GM18502 (cell line): ENCODE measurements around the gene MATN1.

Source experiments
- ATAC-seq: cut with Tn5 transposase; IDR thresholded peaks from one replicate; pipeline ENCODE4 v1.9.1; 2021; ENCODE audit warnings: mild to moderate bottlenecking; ENCODE audit not compliant: unreplicated experiment, poor library complexity

The MATN1 gene

DNA sequence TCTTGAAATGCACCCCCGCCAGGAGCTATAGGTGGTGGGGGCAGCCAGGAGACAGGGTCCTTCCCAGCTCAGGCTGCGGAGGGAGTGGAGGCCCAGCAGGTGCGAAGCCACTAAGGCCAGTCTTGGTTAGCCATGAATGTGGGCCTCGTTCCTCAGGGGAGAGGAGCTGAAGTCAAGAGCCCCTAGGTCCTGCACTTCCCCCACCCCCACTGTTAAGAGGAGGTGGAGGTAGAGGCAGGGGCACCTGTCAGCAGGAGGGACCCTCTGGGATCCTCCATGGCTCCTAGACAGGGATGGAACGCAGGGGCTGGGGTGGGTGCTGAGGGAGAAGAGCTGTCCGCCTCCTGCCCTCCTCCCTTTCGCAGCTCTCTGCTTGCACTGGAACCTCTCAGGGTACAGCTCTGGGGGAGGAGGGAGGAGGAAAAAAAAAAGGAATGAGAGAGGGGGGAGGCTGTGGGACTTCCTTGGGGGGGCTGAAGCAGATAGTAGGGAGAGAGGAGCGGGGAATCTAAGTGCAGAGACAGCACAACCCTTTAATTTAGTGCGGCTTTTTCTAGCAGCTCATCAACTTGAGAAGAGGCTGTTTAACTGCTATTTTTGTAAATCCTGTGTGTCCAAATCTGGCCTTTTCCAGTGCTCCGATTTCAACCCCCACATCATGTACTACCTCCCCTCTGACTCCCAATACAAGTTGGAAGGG is 37.0 kb downstream of the MATN1 start:
- ATAC-seq: no peak

DNA sequence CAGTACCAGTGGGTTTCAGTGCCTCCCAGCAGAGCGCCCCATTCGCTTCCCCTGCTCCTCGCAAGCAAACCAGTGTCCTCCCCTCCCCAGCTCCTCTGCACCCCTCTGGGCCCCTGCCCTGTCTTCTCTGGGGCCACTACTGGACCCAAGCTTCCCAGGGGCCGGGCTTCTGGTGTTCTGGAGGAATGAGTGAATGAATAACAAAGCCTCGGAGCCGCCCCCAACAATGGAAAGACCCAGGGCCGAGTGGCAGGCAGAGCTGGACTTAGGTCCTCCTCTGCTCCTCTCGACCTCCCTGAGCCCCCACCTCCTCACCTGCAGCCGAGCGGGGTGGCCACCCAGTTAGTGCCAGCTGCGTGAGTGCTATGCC is 37.6 kb downstream of the MATN1 start:
- ATAC-seq: no peak

DNA sequence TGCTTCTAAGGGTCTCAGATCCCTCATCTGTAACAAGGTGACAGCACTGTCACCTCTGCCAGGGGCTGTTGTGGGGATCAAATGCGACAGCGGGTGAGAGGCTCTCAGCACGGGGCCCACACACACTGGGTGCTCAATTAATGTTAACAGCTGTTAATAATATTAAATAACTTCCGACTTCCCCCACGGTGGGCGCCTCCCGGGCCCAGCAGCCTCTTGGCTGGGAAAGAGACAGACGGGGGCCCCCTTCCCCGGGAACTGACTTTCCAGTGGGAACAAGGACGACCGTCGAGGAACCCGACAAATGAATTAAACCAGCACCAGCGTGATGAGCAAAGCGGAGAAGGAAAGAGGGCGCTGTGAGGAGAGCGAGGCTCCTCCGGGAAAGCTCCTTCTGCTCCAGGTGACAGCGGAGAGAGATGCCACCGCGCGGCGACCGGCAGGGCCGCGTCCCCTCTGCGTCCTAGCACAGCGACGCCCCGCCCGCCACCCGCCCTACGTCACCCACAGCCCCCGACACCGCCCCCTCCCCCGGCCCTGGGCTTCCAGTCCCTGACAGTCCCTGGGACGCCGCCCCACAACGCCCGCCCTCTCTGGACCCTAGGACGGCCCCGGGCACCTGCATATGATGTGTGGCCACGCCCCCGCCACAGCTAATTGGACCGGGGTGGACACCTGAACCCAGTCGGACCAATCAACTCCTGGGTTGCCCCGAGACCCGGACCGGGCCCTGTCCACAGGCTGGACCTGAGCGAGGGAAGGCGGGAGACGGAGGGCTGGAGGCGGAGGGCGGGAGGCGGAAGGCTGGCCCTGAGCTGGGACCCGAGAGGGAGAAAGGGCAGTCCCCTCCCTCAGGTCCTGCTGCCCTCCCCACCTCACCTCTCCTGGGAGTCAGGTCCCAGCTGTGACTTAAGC is 38.2 kb downstream of the MATN1 start:
- ATAC-seq: no peak

DNA sequence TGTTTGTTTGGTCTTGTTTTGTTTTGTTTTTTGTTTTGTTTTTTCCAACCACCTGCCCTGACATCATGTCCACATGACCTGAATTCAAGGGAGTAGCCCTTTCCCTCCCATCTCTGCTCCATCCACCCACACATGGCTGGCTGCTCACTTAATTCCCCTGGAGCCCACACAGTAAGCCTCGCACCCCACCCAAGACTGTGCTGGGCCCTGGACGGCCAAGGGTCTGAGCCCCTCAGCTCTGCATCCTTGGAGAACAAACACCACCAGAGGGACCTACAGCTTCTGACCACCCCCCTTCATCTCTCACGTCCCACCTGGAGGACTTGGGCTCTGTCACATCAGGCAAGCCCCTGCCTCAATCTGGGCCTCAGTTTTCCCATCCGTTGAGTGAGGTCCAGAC is 39.1 kb downstream of the MATN1 start:
- no peak for ATAC-seq

DNA sequence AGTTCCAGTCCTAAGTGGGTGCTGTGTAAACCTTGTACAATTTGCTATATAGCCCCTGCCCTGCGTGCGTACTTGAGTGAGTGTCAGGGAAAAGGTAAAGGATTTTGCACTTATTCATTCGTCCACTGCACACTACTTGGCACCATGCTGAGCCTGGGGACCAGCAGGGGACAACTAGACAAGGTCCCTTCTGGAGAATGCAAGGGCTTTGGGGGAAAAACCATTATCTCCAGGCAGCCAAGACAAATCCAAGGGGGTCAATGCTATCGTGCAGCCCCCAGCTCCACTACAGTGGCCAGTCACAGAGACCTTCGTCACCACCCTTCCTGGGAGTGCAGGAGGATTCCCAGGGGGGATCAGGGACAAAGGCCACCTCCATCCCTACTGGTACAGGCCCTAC is 39.7 kb downstream of the MATN1 start:
- no peak for ATAC-seq

DNA sequence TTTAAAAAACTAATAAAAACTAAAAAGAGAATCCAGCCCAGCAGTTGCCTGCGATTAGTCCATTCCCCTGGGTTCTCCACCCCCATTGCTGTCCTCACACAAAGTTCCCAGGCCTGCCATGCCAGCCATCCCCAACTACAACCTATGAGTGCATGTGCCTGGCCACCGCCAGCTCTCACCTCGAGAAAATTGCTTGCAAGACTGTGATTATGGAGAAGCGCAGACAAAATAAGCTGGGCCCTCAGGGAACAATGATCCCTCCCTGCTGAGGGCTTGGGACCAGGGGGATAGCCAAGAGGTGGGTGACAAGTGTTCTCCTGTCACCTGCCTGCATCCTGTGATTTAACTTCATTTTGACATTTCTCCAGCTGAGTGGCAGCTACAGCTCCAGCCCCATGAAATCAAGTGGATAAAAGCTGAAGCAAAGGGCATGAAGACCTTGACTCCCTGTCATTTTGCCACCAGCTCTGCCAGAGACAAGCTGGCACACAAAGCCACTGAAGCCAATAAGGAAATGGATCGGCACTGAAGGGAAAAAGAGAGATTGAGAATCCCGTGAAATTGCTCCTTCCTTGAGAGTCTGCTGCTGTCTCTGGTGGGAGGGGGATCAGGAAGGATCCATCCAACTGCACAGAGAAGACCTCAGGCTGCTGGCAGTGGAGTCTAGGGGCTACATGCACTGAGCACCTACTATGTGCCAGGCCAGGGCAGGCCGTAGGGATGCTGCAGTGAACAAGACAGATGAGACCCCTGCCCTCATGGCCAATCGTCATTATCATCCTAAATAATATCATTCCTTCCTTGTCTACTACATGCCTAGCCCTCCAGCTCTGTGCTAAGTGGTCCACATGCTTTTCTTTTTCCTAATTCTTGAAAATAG is 40.7 kb downstream of the MATN1 start:
- no peak for ATAC-seq

DNA sequence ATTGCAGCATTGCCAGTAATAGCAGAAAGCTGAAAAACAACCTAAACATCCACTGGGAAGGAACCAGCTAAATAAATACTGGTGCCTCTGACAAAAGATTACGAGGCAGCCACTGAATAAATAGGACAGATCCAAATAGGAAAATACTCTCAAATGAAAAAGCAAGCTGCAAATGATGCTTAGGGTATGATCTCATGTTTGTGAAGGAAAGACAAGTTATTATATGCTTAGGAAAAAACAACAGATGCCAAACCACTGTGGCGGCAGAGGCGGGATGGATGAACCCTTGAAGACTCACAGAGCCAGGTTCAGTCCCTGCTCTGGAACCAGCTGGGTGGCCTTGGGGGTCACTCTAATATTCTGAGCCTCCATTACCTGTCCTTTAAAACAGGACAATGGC is 41.6 kb downstream of the MATN1 start:
- no peak for ATAC-seq

DNA sequence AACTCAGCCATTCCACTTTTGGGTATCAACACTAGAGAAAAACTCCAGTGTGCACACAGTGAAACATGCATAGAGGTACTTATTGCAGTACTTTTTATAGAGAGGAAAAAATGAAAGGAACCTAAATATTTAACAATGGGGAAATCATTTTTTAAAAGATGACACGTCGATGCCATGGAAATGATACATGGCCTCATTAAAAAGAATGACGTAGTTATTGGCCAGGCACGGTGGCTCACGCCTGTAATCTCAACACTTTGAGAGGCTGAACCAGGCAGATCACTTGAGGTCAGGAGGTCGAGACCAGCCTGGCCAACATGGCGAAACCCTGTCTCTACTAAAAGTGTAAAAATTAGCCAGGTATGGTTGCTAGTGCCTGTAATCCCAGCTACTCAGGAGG is 42.5 kb downstream of the MATN1 start:
- no peak for ATAC-seq

DNA sequence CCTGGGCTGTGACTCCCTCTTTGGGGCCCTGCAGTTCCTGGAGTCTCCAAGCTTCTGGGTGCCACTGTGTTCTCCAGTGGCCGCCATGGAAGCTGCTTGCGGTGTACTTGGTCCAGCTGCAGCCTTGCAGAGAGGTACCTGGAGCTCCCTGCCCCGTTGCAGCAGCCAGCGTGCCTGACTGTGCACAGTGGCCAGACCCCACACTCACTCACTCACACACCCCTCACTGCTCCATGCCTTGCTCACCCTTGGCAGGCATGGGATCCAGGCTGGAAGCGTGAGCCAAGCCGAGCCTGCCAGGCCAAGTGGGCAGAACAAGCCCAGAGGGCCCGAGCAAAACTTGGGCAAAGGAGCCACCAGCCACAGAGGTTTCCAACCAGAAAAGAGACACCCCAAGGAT is 43.0 kb downstream of the MATN1 start:
- no peak for ATAC-seq

DNA sequence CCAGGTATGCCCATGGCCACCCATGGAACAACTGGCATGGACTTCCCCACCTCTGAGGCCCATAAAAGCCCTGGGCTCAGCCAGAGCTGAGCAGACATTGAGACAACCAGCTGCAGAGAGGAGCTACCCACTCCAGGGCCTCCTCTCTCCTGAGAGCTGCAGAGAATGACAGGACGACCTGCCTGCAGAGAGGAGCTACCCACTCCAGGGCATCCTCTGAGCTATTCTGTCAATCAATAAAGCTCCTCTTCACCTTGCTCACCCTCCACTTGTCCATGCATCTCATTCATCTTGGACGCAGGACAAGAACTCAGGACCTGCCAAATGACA is 43.4 kb downstream of the MATN1 start:
- no peak for ATAC-seq

DNA sequence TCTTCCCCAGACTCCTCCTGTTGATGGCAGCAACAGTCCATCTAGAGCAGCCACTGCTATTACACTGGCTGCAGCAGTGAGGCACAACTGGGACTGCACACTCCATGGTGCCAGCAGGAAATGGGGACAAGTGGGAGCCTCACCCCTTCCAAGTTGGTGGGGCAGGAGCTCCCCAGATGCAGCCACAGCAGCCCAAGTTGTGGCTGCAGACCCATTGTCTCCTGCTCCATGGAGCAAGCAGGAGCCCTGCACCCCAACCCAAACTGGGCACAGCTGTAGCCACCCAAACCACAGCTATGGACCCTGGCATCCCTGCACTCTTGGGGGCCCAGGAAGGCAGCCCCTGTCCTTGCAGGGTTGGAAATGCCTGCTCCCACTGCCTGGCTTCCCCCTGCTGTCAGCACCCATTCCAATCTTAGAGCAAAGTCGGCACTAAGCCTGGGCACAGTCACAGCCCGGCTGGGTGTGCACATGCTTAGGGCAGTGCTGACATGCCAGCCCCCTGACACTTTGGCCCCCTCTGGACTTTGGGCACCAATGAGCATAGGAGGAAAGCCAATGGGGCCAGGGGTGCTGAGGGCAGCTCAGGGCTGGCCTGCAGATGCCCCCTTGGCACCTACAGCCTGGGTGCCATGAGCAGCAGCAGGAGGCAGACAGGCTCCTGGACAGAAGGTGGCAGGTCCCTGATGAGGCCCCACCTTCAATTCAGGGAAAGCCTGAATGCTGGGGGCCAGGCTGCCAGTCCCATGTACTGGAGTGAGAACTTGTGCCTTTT is 44.0 kb downstream of the MATN1 start:
- no peak for ATAC-seq

DNA sequence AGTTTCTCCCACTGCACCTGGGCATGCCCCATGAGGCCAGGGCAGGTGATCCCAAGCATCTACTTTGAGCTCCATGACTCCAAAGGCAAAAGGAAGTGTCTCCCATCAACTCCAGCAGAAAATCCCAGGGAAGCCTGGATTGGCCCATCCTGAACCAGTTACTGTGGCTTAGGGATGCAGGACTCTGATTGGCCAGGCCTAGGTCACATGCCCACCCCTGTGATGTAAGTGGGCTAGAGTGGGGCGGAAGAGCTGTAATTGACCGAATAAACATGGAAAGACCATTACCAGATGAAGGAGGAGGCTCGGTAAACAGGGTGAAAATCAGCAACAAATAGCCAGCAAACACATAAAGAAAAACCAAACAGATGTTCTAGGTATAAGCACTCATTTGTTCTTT is 45.2 kb downstream of the MATN1 start:
- no peak for ATAC-seq

DNA sequence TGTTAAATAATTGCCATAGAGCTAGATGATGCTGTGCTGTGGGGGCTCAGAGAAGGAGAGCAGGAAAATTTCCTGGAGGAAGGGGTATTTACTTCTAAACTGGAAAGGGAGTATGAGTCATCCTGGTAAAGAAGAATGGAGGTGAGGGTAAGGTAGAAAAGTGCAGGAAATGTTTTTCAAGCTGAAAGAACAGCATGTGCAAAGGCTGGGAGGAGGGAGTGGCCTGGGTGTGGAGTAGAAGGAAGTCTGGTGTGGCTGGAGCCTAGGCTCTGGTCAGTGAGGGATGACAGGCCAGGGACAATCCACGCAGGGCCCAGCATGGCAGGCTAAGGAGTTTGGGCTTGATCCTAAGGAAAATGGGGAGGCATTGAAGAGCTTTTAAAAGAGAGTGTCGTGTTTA is 45.9 kb downstream of the MATN1 start:
- ATAC-seq: no peak

DNA sequence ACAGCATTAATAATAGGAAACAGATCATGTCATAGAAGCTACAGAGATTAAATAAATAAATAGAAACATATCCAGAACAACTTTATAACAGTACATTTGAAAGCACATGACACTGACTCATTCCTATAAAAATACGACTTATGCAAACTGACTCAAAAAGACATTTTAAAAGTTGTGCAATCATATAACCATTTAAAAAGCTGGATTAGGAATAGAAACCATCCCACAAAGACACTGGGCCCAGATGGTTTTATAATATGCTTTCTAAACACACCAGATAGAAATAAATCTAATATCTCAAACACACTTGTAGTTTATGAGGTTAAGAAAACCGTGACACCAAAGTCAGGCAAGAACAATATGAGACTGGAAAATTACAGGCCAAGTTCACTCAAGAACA is 47.6 kb downstream of the MATN1 start:
- ATAC-seq: no peak

DNA sequence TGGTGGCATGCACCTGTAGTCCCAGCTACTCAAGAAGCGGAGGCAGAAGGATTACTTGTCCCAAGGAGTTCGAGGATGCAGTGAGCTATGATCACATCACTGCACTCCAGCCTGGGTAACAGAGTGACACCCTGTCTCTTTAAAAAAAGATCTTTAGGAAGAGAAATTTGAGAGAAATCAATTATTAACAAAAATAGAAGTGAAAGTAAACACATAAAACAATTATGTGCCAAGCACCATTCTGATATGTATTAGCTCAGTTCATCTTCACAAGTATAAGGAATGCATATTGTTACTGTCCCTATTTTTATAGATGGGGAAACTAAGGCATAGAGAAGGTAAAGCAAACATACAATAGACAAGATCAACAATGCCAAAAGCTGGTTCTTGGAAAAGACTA is 48.1 kb downstream of the MATN1 start:
- ATAC-seq: no peak

DNA sequence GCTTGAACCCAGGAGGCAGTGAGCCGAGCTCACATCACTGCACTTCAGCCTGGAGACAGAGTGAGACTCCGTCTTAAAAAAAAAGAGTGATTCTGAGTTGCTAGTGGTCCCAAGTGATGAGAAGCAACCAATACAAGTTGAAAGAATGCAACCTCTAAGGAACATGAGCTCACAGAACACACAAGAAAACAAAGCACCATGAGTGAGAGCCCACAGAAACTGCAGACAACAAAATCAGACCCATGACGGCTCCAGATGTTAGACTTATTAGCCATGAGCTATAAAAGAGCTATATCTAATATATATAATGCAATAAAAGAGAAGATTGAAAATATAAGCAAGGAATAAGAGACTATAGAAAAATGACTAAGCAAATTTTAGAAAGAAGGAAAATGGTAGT is 50.0 kb downstream of the MATN1 start:
- no peak for ATAC-seq

DNA sequence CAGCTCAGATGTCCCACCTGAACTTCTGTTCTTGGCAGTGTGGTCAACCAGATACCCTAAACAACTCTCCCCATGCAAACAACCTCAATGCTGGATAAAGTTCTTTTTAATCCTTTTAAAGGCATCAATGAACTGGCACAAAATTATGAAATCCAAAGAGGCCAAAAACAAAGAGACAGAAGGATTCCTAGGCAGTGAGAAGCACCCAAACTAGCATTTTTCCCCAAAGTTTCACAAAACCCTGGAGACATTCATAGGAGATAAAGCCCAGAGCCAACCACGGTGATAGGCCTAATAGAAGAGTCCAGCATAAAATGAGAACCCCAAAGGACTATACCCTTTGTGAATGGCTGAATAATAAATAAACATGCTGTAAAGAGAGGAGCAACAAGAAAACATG is 50.7 kb downstream of the MATN1 start:
- no peak for ATAC-seq

DNA sequence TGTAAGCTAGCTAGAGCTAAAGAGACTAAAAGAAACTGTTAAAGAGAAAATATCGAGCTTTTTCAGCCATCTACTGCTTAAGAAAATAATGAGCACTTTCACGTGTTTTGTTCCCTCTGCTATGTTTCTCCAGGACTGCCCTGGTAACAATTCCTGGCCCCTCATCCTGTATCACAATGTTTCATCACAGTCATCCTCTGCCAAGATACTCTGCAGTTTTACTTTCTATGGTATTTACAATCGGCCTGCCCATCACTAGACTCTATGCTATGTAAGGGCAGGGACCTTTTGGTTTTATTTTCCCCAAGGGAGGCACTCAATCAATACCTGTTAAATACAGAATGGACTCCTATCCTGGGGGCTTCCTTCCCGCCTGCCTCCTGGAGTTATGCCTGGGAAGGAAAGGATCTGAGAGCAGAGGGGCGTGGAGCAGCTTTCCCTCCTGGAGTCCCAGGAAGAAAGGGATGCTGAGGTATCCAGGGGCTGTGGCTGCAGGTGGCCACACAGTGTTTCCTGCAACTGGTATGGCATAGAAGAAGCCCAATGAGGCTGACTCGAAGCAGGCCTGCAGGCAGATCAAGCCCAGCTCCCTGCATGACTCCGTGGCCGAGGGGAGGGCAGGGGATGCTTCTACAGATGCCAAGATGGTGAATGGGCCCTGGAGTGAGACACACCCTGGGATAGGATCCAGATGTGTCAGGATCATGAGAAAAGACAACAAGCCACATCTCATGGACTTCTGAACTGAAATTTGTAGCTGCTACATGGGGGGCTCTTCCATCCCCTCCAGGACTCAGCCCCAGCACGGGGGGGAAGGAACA is 52.9 kb downstream of the MATN1 start:
- ATAC-seq: no peak

DNA sequence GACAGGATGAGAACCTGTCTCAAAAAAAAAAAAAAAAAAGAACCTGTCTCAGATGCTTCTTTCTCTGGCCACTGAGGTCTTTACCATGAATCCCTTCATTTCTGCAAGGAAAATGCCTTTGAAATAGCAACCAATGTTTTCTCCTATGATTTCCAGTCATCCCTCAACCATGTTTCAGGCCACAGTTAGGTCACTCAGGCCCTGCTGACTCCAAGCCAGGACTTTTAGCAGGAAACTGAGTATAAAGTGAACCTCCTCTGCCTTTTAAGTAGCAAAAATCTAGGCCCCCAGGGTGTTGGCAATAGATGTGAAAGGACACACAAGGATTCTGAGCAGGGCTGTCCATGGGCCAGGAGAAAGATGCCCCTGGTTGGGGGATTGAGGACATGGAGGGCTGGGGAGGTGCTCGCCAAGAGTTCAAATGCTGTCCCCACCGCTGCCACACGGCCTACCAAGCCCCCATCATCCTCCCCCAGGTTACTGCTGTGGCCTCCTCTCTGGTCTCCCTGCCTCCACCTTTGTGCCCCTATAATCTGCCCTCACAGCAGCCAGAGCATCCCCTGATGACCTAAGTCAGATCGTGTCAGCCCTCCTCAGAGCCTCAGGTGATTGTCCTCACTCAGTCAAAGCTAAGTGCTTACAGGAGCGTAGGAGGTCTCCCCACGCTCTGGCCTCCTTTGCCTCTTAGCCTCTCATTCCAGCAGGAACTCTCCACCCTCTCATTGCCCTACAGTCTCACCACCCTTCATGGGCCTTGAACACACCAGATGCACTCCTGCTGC is 54.6 kb downstream of the MATN1 start:
- no peak for ATAC-seq
